NCI-H1105 (cell line): Measurements from ENCODE around the gene ICOS.
"Not testable (repeated sequence)": the region's sequence is repeated elsewhere in the genome, so short reads cannot be mapped to it uniquely, and the experiment has no call there.

Experiments
- DNase-seq: peaks from one replicate; lab custom pipeline; 2025; lab: John Stamatoyannopoulos, UW

Gene ICOS

DNA sequence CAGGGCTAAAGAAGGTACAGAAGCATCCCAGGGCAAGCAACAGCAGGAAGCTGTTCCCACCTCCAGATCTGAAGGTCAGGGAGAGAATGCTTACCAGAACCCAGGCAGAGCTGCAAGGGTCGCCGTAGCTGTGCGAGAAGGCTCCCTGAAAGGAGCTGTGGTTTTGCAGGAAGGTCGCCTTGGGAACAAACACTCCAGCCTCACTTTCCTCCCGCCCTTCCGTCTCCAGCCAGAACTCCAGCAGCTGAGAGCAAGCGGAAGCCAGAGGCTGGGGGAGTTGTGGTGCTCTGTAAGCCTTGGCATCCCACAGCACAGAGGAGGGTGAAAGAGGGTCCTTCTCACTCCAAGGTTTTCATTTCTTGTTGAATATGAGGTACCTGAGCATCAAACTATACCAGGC lies 18.3 kb upstream of the ICOS start:
- no peak for DNase-seq

GRCh38 chr2:203918839-203919238 lies 17.7 kb upstream of the ICOS start:
- DNase-seq, result no peak

GRCh38 chr2:203925512-203926158 lies 10.9 kb upstream of the ICOS start:
- no peak for DNase-seq

DNA sequence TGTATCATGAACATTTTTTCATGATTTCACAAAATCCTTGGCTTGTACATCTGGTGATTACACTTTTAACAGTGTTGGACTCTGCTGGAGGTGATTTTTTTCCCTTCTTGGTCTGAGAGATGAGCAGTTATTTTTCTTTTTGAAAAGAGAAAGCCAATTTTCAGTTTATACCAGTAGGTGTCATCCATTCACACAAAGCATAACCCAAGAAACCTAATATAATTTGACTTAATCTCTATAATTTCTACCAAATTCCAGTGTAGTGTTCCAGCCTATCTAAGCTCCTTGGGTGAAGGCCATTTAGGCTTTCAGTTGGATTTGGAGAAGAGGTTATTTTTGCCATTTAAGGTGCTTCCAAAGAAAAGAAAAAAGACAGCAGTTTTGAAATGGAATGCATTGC lies 7.7 kb upstream of the ICOS start:
- no peak for DNase-seq

DNA sequence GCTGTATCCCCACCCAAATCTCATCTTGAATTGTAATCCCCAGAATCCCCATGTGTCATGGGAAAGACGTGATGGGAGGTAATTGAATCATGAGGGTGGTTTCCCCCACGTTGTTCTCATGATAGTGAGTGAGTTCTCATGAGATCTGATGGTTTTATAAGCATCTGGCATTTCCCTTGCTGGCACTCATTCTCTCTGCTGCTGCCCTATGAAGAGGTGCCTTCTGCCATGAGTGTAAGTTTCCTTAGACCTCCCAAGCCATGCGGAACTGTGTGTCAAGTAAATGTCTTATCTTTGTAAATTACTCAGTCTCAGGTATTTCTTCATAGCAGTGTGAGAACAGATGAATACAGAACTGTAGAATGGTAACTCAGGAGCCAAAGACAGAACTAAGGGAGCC lies 5.3 kb upstream of the ICOS start:
- not testable (repeated sequence) for DNase-seq

DNA sequence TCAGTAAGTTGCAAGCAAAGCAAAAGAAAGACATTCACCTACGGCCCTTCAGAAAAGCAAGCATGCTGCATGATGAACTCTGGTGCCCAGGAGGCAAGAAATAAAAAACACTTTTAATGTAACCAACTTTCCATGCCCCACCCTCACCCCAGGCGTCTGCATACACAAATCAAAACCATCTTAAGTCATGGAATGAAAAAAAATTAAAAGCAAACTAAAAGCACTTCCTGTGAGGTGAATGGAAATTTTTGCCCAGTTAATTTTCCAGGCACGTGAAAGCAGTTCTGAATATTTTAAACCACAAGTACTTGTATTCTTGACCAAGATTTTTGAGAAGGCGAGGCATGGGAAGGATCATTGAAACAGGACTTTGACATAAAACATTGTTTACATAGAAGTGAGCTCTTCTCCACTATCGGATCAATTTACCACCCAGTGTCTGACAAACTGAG lies 2.5 kb upstream of the ICOS start:
- no peak for DNase-seq

GRCh38 chr2:203934711-203935438 lies 1.7 kb upstream of the ICOS start:
- DNase-seq, result no peak

DNA sequence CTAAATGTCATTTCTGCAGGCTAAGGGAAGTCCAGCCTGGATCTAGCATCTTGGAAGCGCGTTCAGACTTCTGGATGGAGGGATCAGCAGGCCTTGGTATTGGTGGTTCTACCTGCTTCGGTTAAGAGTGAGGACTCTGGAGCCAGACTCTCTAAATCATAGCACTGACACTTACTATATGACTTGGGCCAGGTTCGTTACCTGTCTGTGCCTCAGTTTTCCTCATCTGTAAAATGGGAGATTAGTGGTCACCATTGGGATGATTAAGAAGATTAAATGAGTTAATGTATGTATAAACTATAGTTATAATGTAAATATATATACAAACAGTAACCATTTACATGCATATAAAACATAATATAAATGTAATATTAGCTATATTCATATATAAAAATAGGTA lies 995 bp upstream of the ICOS start:
- no peak for DNase-seq

- no peak for DNase-seq
Observed at GRCh38 chr2:203936949-203937348, 386 bp downstream of the ICOS start.

DNA sequence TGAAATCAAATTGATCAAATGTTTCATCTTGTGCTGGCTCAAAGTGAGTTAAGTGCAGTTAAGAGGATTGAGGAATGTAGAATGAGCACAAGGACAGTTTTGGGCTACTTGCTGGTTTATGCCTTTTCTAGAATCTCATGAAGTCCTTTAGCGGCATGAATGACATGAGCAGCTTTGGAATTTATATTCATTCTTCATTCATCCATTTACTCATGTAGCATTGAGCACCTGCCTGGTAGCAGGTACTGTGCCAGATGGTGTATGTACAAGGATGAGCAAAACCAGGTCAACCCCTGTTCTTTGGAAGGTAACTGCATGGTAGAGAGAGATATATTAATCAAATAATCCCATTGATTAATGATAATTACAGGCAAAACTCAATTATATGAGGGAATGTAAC lies 1.2 kb downstream of the ICOS start:
- no peak for DNase-seq

DNA sequence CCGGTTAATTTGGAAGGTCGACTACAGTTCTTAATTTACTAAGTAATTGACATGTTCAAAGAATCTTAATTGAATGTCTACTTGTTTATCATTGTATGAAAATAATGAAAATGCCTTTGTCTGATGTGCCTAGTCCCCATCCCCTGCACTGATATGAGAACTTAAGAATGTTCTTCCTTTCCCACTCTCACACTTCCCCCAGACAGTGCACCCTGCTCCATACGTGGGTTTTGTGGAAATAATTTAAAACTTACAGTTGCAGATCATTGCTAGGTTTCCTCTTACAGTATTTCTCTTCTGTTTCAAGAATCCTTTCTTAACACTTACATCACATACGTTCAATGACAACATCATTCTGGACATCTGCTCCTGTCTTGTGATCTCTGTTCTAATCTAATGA lies 3.5 kb downstream of the ICOS start:
- no peak for DNase-seq

DNA sequence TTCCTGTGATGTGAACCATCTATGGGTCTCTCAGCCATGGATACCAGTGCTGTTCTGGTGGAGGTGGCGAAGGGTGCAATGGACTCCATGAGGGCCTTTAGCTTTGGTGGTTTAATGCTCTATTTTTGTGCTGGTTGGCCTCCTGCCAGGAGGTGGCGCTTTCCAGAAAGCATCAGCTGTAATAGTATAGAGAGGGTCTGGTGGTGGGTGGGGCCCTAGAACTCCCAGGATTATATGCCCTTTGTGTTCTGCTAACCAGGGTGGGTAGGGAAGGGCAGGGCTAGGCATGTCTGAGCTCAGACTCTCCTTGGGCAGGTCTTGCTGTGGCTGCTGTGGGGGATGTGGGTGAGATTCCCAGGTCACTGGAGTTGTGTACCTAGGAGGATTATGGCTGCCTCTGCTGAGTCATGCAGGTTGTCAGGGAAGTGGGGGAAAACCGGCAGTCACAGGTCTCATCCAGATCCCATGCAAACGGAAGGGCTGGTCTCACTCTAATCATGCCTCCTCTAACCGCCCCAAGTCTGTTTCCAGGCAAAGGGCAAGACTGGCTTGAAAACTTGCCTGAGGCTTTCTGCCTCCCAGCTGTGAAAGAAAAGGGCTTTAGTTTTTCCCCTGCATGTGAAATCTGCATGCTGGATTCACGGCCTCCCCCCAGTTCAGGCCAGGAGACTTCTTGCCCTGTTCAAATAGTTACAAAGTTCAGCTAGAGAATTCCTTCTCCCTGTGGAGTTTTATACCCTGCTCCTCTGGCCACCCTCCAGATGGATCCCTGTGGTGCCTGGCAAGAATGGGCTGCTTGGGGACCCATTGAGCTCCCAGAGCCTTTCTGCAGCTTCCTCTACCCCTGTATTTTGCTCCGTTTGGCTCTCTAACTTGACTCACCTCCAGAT lies 7.2 kb downstream of the ICOS start:
- not testable (repeated sequence) for DNase-seq

GRCh38 chr2:203948733-203949132 lies 12.2 kb downstream of the ICOS start:
- DNase-seq, result no peak

DNA sequence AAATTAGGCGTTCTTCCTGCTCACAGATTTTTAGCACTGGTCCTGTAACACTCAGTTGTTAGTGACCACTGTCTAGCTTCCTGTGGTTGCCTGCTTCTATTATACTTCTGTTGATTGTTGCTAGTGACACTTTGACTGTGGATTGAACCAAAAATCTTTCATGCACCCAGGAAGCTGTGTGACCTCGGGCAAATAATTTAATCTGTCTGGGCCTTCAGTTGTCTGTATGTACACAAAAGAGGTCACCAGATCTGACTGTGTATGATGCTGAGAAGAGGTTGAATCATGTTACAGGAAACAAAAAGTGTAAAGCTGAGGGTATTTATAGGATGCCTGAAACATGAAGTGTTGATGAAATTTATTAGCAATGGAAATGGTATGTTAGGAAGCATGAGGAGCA lies 12.7 kb downstream of the ICOS start:
- DNase-seq, result no peak

DNA sequence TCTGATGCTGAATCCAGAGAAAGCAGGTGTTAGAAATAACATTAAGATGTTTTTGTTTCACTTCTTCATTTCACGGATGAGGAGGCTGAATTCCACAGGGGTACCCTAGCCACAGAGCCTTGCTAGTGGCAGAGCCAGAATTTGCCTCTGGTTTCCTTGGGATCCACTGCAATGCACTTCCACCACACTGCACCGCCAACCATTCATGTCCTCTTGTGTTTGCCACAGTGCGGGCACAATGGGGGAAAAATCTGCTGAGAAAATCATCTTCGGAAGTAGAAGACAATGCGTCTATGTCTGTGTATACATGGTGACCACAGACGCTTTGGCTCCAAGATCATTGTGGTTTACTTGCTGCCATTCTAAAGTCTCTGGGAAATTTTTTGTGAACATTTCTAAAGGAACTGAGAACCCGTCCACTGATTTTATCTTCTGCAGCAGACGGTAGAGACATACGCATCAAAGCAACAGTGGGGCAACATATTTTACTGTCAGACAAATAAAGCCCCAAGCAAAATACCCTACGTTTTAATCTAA lies 14.9 kb downstream of the ICOS start:
- DNase-seq, result no peak

- DNase-seq, result no peak
Observed at GRCh38 chr2:203959265-203959664, 22.7 kb downstream of the ICOS start.

GRCh38 chr2:203959672-203960071 lies 23.1 kb downstream of the ICOS start:
- no peak for DNase-seq

DNA sequence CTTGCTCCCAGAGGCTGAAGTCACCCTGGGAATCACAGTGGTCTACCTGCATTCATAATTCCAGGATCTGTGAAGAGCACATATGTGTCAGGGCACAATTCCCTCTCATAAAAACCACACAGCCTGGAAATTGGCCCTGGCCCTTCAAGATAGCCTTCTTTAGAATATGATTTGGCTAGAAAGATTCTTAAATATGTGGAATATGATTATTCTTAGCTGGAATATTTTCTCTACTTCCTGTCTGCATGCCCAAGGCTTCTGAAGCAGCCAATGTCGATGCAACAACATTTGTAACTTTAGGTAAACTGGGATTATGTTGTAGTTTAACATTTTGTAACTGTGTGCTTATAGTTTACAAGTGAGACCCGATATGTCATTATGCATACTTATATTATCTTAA lies 24.2 kb downstream of the ICOS start:
- DNase-seq, result no peak

DNA sequence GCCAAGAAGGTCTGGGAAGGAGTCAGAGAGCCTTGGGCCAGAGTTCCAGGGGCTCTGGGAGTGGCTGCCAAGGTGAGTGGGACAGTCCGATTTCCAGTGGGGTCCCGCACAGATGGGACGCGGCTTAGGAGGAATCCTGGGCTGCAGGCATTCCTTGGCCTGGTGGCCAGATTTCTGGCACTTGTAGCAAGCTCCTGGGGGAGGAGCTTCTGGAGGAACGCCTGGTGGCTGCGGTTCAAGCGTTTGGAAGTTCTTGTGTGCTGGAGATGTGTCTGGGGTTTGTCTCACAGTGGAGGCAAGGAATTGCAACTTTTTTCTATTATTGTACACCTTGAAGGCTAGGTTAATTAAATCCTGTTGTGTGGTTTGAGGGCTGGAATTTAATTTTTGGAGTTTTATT lies 28.6 kb downstream of the ICOS start:
- not testable (repeated sequence) for DNase-seq

- DNase-seq, result no peak
Observed at GRCh38 chr2:203971251-203971650, 34.7 kb downstream of the ICOS start.

- no peak for DNase-seq
Observed at GRCh38 chr2:203972066-203972465, 35.5 kb downstream of the ICOS start.

- no peak for DNase-seq
Observed at GRCh38 chr2:203973000-203973399, 36.4 kb downstream of the ICOS start.

DNA sequence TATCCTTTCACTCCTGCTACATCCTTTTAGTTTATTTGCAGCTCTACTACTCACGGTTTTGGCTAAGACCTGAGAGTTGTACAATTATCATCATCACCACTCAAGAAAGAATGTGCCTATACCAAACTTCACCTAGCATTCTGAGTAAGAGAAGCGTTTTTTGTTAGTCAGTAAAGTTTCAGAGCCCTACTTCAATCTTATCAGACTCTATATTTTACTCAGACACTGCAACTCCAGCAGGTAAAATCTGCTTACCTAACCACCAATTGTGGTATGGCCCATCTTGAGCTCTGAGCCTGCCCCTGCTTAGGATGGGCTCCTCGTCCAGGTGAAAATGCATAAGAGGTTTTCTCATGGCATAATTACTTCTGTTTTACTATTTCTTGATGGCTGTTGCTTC lies 37.1 kb downstream of the ICOS start:
- DNase-seq, result no peak
